ENCODE data around the gene PLEKHH3. TPM values are rescaled to one million over a fixed set of nuclear protein-coding genes. Genes with fewer than 3 reads are reported as not detected.
"Not testable (repeated sequence)": the region's sequence is repeated elsewhere in the genome, so short reads cannot be mapped to it uniquely, and the experiment has no call there.

The PLEKHH3 gene
- total RNA-seq, 1 experiment from 2014 or later: 37.2 TPM

DNA sequence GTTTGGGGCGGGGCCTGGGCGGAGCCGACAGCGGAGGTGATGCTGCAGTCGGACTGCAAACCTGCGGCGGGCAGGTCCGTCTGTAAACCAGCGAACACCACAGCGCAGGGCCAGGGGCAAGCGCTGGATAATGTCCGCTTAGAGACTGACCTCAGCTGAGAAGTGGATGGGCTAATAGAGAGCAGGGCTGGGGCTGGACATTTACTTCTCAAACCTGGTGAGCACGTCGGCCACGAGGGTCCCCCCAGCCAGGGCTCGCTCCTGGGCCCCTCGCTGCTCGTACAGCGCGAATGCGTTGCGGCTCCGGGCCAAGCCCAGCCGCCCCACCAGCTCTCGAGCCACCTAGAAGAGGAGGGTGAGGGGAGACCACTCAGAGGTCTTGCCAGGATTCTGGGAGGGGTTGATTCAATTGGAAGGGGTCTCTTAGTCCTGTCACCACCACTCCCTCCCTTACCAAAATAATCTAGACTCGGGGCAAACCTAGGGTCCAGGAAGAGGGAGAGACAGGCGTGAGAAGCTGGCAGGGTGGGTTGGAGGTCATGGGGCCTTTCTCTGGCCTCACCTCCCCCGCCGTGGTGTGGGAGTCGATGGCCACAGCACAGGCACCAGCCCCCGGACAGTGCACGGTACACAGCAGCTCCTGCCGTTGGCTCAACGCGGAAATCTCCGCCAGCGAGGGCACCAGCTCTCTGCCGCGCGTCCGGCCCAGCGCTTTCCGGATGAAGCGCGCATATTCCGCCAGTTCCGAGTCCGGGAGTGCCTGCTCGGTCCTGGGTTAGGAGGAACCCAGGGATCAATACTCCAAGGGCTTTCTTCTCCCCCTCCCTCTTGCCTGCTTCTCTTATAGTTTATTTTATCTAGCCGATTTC, 5.8 kb downstream of the PLEKHH3 start:
- peak; percentile 94 for DNase-seq
- H3K36me3 ChIP-seq (replicated peaks; ENCODE audit: control insufficient read depth, insufficient read depth, low read length): peaks cover 9% of the 10 kb centered on the region
- peaks cover 45% of the 10 kb centered on the region for H3K27me3 ChIP-seq (ENCODE audit: control insufficient read depth, insufficient read depth, low read length)
- peak overlapping the region; percentile 62; the same call in 1 of the 2 replicates for H3K4me3 ChIP-seq (ENCODE audit: insufficient read depth, low read depth, low read length)

DNA sequence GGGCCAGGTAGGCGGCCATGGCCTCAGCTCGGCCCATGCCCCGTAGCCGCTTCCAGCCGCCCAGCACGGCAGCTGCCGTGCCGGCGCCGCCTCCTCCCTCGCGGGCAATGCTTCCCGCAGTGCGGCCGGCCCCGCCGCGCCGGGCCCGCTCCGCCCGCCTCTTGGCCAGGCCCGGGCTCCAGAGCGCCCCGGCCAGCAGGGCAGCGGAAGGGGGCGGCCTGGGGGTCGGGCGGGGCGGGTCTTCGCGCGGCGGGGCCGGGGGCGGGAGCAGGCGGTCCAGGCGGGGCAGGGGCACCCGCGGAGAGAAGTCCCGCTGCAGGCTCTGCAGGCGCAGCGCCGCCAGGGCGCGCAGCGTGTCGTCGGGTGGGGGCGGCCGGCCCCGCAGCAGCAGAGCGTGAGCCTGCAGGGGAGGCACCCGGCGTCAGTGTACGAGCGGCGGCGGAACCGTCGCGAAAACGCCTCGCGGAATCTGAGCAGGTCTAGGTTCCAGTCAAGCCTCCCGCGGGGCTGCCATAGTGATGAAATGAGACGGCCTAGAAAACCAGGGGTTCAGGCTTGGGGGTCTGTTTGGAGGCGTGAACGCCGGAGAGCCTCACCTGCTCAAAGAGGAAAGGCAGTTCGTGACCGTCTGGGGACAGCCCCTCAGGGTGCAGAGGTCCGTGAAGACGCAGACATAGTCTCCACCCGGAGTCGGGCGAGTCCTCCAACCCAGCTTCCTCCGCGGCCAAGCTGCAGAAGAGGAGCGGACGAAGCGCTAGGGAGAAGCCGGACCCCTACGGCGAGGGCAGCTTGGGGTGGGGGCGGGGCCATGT, 6.6 kb downstream of the PLEKHH3 start:
- Histone ChIP-seq H3K27me3 (ENCODE audit: control insufficient read depth, insufficient read depth, low read length) (peaks cover 37% of the 10 kb centered on the region), H3K4me3 (ENCODE audit: insufficient read depth, low read depth, low read length) (peak overlapping the region; percentile 62), H3K36me3 (replicated peaks; ENCODE audit: control insufficient read depth, insufficient read depth, low read length) (peaks cover 9% of the 10 kb centered on the region)
- peak; percentile 94 for DNase-seq

DNA sequence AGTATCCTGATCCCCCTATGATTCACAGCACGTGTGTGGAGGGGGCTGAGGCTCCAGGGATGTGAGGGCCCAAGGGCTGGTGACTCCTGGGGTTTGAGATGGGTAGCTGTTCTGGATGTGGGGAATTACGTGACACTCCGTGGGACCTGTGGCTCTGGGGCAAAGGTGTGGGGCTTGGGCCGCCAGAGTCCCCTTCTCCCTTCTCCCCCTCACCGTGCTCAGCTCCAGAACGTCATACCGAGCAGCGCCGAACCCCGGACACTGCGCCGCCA, 7.2 kb downstream of the PLEKHH3 start:
- peak overlapping the region; percentile 36 for H3K4me3 ChIP-seq (ENCODE audit: insufficient read depth, low read depth, low read length)
- H3K27me3 ChIP-seq (ENCODE audit: control insufficient read depth, insufficient read depth, low read length): peaks cover 33% of the 10 kb centered on the region
- DNase-seq: no peak
- H3K36me3 ChIP-seq (replicated peaks; ENCODE audit: control insufficient read depth, insufficient read depth, low read length): peaks cover 9% of the 10 kb centered on the region

DNA sequence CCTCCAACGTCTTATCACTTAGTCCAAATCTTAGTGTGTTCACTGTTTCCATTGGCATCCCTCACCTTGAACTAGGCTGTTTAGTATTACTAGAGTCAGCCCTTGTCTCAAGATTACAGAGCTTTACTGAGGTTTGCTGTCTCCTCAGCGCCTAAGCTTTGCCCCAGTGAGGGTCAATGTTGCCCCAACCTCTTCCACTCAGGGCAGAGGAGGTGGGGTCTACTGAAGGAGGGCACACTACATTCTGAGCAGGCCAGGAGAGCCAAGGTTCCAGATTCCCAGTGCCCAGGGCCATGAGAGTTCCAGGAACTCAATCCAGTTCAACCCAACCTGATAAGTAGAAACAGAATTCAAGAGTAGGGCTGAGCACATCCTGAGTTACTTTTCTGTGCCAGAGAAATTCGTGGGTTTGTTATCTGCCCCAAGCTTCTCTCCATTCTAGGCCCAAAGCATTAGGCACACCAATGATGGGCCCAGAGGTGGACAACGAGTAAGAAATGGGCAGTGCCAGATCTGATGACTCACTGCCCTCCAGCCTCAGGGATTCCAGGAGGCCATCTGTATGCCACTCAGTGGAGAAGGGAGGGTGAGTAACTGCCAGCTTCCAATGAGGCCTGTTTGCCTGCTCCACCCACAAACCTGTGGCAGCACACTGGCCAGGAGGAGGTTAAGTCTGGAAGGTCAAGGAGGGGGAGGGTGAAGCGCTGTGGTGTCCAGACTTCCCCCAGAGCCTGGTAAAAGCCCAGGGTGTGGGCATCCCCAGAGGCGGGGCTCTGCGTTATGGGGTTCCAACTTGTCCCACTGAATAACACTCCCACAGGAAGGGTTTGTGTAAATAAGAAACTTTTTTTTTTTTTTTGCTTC, 9.5 kb downstream of the PLEKHH3 start:
- peak; percentile 33 for DNase-seq
- H3K27me3 ChIP-seq (ENCODE audit: control insufficient read depth, insufficient read depth, low read length): peaks cover 12% of the 10 kb centered on the region; the same call in 1 of the 2 replicates

DNA sequence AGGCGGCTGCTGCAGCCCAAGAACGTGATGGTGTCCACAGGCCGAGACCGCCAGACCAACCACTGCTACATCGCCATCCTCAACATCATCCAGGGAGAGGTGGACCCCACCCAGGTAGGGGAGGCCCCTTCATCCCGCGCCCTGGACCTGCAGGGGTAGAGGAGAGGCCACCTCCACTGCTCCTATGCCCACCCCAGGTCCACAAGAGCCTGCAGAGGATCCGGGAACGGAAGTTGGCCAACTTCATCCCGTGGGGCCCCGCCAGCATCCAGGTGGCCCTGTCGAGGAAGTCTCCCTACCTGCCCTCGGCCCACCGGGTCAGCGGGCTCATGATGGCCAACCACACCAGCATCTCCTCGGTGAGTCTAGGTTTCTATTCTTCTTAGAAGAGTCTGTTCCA, 10.7 kb downstream of the PLEKHH3 start:
- not testable (repeated sequence) for H3K27me3 ChIP-seq (ENCODE audit: control insufficient read depth, insufficient read depth, low read length); DNase-seq; H3K4me3 ChIP-seq (ENCODE audit: insufficient read depth, low read depth, low read length)
- H3K36me3 ChIP-seq (replicated peaks; ENCODE audit: control insufficient read depth, insufficient read depth, low read length): peaks cover 15% of the 10 kb centered on the region

More for the DNA sequence above, 9.5 kb downstream of the PLEKHH3 start:
- Histone ChIP-seq H3K36me3 (replicated peaks; ENCODE audit: control insufficient read depth, insufficient read depth, low read length) (peaks cover 12% of the 10 kb centered on the region), H3K4me3 (ENCODE audit: insufficient read depth, low read depth, low read length) (no peak overlapping the region)

DNA sequence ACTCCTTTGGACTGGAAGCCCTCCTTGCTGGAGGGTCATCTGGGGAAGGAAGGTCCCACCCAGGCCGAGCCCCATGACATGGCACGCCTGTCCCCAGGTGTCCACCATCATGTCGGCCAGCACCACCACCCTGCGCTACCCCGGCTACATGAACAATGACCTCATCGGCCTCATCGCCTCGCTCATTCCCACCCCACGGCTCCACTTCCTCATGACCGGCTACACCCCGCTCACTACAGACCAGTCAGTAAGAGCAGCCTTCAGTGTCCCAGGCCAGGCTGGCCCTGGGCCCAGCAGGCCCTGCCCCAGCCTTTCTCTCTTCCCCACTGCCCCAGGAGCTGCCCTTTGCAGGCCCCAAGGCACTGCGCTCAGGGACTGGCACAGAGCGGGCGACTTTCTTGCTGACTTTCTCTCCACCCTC, 11.2 kb downstream of the PLEKHH3 start:
- no peak overlapping the region for H3K4me3 ChIP-seq (ENCODE audit: insufficient read depth, low read depth, low read length)
- no peak for DNase-seq
- H3K36me3 ChIP-seq (replicated peaks; ENCODE audit: control insufficient read depth, insufficient read depth, low read length): peaks cover 15% of the 10 kb centered on the region
- peaks cover 3% of the 10 kb centered on the region; the same call in 1 of the 2 replicates for H3K27me3 ChIP-seq (ENCODE audit: control insufficient read depth, insufficient read depth, low read length)

DNA sequence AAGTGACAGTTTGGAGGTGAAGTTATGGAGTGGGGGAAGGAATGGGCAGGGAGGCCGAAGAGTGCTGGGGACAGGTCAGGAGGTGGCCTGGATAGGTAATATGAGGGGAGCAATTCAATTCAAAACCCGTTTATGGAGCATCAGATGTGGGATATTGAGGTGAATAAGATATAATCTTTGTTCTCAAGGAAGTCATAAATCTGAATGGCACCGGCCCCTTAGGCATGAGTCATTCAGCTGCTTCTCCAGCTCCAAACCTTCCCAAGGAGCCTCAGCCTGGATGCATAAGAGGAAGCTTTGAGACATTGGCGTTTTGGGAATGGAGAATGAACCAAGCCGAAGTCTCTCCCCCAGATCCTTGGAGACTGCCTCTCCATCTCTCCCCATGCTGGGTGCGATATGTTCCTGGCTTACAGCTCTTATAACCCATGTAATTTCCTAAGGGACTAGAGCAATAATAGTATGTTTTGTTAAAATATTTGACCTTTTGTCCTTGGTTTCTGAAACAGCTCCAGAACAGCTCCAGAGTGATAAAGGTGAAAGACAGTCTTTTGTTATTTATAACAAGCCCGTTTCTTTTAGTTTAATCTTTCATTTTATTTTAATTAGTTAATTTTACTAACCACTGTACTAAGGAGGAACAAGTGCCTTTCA, 16.0 kb downstream of the PLEKHH3 start:
- Histone ChIP-seq H3K4me3 (ENCODE audit: insufficient read depth, low read depth, low read length) (no peak overlapping the region), H3K27me3 (ENCODE audit: control insufficient read depth, insufficient read depth, low read length) (no peaks in the 10 kb centered on the region)
- DNase-seq: peak; percentile 25

GRCh38 chr17:42659932-42660274, 16.9 kb downstream of the PLEKHH3 start:
- not testable (repeated sequence) for H3K27me3 ChIP-seq (ENCODE audit: control insufficient read depth, insufficient read depth, low read length); DNase-seq; H3K36me3 ChIP-seq (replicated peaks; ENCODE audit: control insufficient read depth, insufficient read depth, low read length)
- peak overlapping the region; percentile 87 for H3K4me3 ChIP-seq (ENCODE audit: insufficient read depth, low read depth, low read length)

More for the DNA sequence above, 16.0 kb downstream of the PLEKHH3 start:
- H3K36me3 ChIP-seq (replicated peaks; ENCODE audit: control insufficient read depth, insufficient read depth, low read length): peaks cover 5% of the 10 kb centered on the region

GRCh38 chr17:42659079-42659931, 17.5 kb downstream of the PLEKHH3 start, which contains the start of gene TUBG2:
Gene TUBG2, plus strand, starts transcription at chr17:42659284. Its CDS starts 220 bp downstream, at chr17:42659504.
- H3K4me3 ChIP-seq (ENCODE audit: insufficient read depth, low read depth, low read length): peak within 1 kb of the TSS; percentile 87
- peak; percentile 98 for DNase-seq
- H3K27me3 ChIP-seq (ENCODE audit: control insufficient read depth, insufficient read depth, low read length): no peaks in the 10 kb centered on the region
- H3K36me3 ChIP-seq (replicated peaks; ENCODE audit: control insufficient read depth, insufficient read depth, low read length): peaks cover 5% of the 10 kb centered on the region

DNA sequence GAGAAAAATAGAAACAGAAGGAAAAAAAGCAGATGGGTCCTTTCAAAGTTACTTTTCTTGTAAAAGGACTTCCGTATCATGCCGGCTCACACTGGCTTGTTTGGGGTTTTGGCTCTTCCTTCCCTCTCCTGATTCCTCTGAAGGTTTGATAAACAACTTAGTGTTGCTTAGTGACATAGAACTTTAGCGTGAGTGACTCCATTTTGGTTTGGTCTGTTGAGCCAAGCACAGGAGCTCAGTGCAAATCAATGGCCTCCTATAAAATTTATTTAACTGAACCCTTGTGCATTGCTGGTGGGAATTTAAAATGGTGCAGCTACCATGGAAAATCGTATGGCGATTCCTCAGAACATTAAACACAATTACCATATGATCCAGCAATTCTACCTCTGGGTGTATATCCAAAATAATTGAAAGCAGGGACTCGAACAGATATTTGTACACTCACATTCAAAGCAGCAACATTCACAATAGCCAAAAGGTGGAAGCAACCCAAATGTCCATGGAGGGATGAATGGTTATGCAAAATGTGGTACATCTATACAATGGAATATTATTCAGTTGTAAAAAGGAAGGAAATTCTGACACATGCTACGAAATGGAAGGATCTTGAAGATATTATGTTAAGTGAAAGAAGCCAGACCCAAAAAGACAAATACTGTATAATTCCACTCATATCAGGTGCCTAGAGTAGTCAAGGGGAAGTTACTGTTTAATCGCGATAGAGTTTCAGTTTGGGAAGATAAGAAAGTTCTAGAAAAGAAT, 18.8 kb downstream of the PLEKHH3 start:
- no peak for DNase-seq
- Histone ChIP-seq H3K4me3 (ENCODE audit: insufficient read depth, low read depth, low read length) (no peak overlapping the region), H3K27me3 (ENCODE audit: control insufficient read depth, insufficient read depth, low read length) (no peaks in the 10 kb centered on the region), H3K36me3 (replicated peaks; ENCODE audit: control insufficient read depth, insufficient read depth, low read length) (peaks cover 5% of the 10 kb centered on the region)

- DNase-seq: no peak
- Histone ChIP-seq H3K27me3 (ENCODE audit: control insufficient read depth, insufficient read depth, low read length) (no peaks in the 10 kb centered on the region), H3K36me3 (replicated peaks; ENCODE audit: control insufficient read depth, insufficient read depth, low read length) (no peaks in the 10 kb centered on the region; the same call in 1 of the 2 replicates), H3K4me3 (ENCODE audit: insufficient read depth, low read depth, low read length) (no peak overlapping the region)
Observed at GRCh38 chr17:42655528-42655927, 21.3 kb downstream of the PLEKHH3 start.

GRCh38 chr17:42653179-42654124, 23.3 kb downstream of the PLEKHH3 start:
- H3K4me3 ChIP-seq (ENCODE audit: insufficient read depth, low read depth, low read length): peak overlapping the region; percentile 35
- H3K27me3 ChIP-seq (ENCODE audit: control insufficient read depth, insufficient read depth, low read length): no peaks in the 10 kb centered on the region
- DNase-seq: peak; percentile 82
- no peaks in the 10 kb centered on the region for H3K36me3 ChIP-seq (replicated peaks; ENCODE audit: control insufficient read depth, insufficient read depth, low read length)

Data from H7 (cell line).